Stimulated activated CD8-positive, alpha-beta memory T cell treated with anti-CD3 and anti-CD28 coated beads, Interleukin-15, amount 100 ng/mL, for 1 hour (primary cell): Measurements from ENCODE around the gene OXSR1.
A peak's percentile ranks its signal among the peaks of the same experiment; 100 is the strongest.
"Not testable (repeated sequence)": the region's sequence is repeated elsewhere in the genome, so short reads cannot be mapped to it uniquely, and the experiment has no call there.

ENCODE experiments used
- DNase-seq: peaks from one replicate; pipeline ENCODE4 v3.0.0-alpha.2; 2020; ENCODE audit warnings: low read depth

The OXSR1 gene

DNA sequence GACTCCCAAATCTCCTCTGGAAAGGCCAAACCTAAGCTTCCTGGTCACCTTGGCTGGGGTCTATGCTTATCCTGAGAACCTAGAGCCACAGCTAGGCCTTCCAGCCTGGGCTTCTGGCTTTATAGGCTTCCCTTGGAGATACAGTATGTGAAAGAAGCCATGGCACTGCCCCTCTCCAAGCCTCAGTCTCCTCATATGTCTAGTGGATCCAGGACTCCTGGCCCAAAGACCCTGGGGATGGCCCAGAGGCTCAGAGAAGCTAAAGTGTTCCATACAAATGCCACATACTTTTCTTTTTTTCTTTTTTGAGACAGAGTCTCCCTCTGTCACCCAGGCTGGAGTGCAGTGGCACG is 37.1 kb upstream of the OXSR1 start:
- no peak for DNase-seq

- DNase-seq: no peak
These were observed 36.3 kb upstream of the OXSR1 start for GRCh38 chr3:38129058-38129457.

DNA sequence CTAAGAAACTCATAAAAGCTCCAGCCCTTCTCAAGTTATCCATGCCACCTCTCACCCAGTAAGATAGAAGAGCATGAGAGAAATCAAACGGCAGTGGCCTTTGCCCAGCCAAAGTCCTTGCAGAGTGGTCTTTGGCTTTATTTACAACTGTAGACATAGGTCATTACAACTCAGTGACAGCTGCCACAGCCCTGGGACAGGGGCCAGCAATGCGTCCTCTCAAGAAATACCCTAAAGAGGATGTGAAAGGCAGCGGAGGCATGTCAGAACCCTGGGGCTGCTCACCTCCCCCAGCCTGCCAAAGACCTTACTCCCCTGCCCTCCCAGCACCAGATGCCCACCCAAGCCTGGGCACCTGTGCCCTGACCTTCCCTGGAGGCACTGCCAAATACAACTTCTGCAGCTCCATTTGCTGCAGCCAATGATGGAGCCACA is 34.7 kb upstream of the OXSR1 start:
- DNase-seq: no peak

- no peak for DNase-seq
These were observed 33.5 kb upstream of the OXSR1 start for GRCh38 chr3:38131621-38132369.

GRCh38 chr3:38133209-38133556 is 32.2 kb upstream of the OXSR1 start:
- DNase-seq: no peak

DNA sequence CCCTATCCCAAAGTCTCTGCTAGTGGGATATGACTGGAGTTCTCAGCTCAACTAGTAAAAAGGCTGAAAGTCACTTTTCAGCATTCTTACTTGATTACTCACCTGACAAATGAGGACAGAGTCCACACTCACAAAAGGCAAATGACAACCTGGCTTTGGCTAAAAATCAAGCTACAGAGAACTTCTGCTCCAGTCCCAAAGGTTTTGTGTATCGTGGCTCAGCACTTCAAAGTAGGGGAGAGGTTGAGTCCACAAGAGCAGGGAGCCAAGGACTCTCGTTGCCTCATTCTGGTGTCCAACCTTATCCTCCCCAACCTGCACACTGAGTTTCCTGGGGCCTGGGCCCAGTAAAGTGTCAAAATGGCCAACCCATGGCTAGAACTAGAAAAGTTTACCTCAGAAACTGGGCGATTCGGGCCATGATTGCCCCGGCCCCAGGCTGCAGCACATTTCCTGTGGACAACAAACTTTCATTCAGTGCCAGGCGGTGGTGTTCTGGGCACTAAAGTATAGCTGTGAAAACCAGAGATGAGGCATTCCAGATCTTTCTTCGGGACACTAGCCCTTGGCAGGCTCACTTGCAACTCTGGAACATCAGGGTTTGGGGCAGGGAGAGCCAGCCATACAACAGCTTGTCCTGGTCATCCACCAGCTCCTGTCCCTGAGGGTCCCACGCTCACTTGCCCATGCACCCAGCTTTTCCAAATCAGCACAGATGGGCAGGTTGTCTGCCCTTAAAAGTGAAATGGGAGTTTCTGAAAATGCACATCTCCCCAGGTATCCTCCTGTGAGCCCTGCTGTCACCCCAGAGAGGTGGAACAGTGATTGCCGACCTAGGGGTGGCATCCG is 31.6 kb upstream of the OXSR1 start:
- DNase-seq: no peak

DNA sequence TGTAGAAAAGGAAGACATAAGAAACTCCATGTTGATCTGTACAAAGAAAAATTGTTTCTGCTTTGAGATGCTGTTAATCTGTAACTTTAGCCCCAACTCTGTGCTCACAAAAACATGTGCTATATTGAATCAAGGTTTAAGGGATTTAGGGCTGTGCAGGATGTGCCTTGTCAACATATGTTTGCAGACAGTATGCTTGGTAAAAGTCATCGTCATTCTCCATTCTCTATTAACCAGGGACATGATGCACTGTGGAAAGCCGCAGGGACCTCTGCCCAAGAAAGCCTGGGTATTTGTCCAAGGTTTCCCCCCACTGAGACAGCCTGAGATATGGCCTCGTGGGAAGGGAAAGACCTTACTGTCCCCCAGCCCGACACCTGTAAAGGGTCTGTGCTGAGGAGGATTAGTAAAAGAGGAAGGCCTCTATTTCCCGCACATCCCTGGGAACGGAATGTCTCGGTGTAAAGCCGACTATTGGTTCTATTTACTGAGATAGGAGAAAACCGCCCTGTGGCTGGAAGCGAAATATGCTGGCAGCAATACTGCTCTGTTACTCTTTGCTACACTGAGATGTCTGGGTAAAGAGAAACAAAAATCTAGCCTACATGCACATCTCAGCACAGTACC is 30.7 kb upstream of the OXSR1 start:
- DNase-seq: not testable (repeated sequence)

DNA sequence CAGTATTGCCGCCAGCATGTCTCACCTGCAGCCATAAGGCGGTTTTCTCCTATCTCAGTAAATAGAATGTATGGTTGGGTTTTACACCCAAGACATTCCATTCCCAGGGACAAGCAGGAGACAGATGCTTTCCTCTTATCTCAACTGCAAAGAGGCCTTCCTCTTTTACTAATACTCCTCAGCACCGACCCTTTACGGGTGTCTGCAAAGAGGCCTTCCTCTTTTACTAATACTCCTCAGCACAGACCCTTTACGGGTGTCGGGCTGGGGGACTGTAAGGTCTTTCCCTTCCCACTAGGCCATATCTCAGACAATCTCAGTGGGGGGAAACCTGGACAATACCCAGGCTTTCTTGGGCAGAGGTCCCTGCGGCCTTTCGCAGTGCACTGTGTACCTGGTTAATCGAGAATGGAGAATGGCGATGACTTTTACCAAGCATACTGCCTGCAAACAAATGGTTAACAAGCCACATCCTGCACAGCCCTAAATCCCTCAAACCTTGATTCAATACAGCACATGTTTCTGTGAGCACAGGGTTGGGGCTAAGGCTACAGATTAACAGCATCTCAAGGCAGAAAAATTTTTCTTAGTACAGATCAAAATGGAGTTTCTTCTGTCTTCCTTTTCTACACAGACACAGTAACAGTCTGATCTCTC is 29.6 kb upstream of the OXSR1 start:
- DNase-seq: not testable (repeated sequence)

- no peak for DNase-seq
These were observed 29.0 kb upstream of the OXSR1 start for GRCh38 chr3:38136393-38136776.

- peak; percentile 93 for DNase-seq
These were observed 28.3 kb upstream of the OXSR1 start, which contains the start of gene ACAA1 for GRCh38 chr3:38136777-38137614. ACAA1 (minus strand) TSS chr3:38137127; CDS start chr3:38137035, 92 bp downstream.

DNA sequence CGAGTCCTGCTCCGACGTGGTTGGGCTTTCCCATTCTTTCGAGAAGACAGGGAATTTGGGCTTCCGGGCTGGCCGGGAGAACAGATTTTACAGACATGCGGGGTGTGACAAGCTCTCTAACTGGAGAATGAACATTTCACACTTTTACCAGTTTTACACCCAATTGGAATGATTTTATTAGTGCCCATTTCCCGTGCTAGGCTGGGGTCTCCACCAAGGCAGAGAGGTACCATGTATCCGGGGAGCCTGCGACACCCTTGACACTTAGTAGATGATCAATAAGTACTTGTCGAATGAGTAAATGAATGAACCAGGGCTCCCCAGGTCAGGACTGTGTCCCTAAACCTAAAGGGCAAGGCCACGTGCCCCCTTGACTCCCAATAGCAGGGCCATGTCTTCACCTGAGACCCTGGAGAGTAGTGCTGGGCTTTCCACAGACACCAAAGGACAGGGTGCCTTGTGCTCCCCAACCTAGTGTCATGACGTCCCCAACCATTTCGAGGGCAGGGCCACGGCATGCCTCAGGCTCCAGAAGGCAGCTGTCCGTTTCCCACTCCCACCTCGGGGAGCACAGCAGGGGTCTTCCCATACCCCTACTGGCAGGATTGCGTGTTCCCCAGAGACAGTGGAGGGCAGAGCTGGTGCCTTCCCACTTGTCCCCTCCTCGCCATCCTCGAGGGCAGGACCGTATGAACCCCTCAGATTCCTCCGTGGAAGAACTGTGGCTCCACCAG is 27.6 kb upstream of the OXSR1 start:
- DNase-seq: no peak

- peak; percentile 73 for DNase-seq
These were observed 26.8 kb upstream of the OXSR1 start, which contains the start of gene MYD88 for GRCh38 chr3:38138349-38139190. MYD88 (plus strand) TSS chr3:38138661; CDS start chr3:38138701, 40 bp downstream.

DNA sequence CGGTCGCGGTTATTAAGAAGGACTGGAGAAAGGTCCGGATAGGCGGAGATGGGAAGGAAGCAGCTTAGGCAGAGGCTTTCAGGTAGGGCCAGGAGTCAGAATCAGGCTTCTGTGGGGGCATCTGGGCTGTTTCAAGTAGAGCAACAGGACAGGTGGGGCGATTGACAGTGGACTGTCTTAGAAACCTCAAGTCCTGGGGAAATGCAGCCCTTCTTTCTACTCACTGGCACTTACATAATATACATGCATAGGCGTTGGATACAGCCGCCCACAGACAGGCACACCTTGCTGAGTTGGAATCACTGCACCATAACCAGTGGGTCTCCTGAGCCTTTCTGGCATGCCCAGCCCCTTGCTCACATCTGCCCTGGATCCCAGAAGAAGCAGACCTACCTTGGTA is 26.1 kb upstream of the OXSR1 start:
- no peak for DNase-seq

- no peak for DNase-seq
These were observed 25.7 kb upstream of the OXSR1 start for GRCh38 chr3:38139652-38140051.

- no peak for DNase-seq
These were observed 24.8 kb upstream of the OXSR1 start for GRCh38 chr3:38140326-38141172.

DNA sequence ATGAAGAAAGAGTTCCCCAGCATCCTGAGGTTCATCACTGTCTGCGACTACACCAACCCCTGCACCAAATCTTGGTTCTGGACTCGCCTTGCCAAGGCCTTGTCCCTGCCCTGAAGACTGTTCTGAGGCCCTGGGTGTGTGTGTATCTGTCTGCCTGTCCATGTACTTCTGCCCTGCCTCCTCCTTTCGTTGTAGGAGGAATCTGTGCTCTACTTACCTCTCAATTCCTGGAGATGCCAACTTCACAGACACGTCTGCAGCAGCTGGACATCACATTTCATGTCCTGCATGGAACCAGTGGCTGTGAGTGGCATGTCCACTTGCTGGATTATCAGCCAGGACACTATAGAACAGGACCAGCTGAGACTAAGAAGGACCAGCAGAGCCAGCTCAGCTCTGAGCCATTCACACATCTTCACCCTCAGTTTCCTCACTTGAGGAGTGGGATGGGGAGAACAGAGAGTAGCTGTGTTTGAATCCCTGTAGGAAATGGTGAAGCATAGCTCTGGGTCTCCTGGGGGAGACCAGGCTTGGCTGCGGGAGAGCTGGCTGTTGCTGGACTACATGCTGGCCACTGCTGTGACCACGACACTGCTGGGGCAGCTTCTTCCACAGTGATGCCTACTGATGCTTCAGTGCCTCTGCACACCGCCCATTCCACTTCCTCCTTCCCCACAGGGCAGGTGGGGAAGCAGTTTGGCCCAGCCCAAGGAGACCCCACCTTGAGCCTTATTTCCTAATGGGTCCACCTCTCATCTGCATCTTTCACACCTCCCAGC is 24.0 kb upstream of the OXSR1 start:
- DNase-seq: no peak

DNA sequence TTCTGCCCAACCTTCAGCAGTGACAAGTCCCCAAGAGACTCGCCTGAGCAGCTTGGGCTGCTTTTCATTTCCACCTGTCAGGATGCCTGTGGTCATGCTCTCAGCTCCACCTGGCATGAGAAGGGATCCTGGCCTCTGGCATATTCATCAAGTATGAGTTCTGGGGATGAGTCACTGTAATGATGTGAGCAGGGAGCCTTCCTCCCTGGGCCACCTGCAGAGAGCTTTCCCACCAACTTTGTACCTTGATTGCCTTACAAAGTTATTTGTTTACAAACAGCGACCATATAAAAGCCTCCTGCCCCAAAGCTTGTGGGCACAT is 23.4 kb upstream of the OXSR1 start:
- DNase-seq: no peak

DNA sequence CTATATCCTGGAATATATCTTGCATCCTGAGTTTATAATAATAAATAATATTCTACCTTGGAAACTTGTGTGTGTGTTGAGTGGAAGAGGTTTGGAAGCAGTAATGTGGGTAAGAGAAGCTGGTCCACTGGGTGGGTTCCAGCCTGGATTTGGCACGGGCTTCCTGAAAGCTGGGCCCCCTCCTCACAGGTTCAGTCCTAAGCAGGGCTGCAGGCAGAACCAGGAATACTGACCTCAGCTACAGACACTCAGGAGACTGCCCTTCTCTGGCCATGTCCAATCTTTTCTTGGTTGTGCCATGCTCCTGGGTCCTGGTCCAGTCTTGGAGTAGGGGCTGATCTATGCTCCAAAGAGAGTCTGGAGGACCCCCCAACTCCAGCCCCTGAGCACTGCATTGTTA is 22.4 kb upstream of the OXSR1 start:
- DNase-seq: no peak
